Urinary bladder (tissue), 4 donors: ENCODE data around the gene HTR5A. TPM values are rescaled to one million over a fixed set of nuclear protein-coding genes. Genes with fewer than 3 reads are reported as not detected.
"Not testable (repeated sequence)": the region's sequence is repeated elsewhere in the genome, so short reads cannot be mapped to it uniquely, and the experiment has no call there.

Experiments used
- DNase-seq: peaks from one replicate; pipeline ENCODE4 v3.0.0-alpha.2; 2015; ENCODE audit errors: extremely low spot score
- H3K27ac ChIP-seq: one replicate; pipeline ENCODE4 v1.5.1; 2013; ENCODE audit warnings: low read depth, mild to moderate bottlenecking, moderate library complexity
- H3K36me3 ChIP-seq: one replicate; pipeline ENCODE4 v1.6.1; 2013; ENCODE audit warnings: mild to moderate bottlenecking, moderate library complexity; ENCODE audit not compliant: insufficient read depth
- H3K4me1 ChIP-seq: one replicate; pipeline ENCODE4 v1.6.1; 2013; ENCODE audit warnings: mild to moderate bottlenecking, moderate library complexity; ENCODE audit not compliant: insufficient read depth
- H3K4me3 ChIP-seq: one replicate; pipeline ENCODE4 v1.5.1; 2013; ENCODE audit warnings: low read depth, low read length
- WGBS: extraction: QIAGEN DNeasy Blood & Tissue Kit; methylation state at CpG from one replicate; pipeline ENCODE4 v1.1.7; 2013; 5-methylcytosine and 5-hydroxymethylcytosine counted together
- polyA plus RNA-seq: library from polyadenylated mRNA; stranded (reverse); fragments of 200-250 nt; gene quantifications from one replicate; pipeline ENCODE4 v1.2.3, GENCODE V29; 2013
- total RNA-seq: library from RNA; depleted of rRNA; stranded (reverse); fragments of >200 nt; gene quantifications from one replicate; pipeline ENCODE4 v1.2.3, GENCODE V29; 2014
- donor health status: healthy with polysubstance abuse.
- donor health status: healthy.

HTR5A gene
- total RNA-seq = not detected
- not detected for polyA plus RNA-seq

- Histone ChIP-seq H3K36me3 (no peaks in the 10 kb centered on the region), H3K27ac (no peak within 1 kb of the TSS), H3K4me3 (no peak within 1 kb of the TSS), H3K4me1 (no peaks in the 10 kb centered on the region)
- WGBS = 2% methylated on average over 48 of the region's 48 CpGs
- peak; percentile 62 for DNase-seq
These were observed at the start of gene HTR5A for GRCh38 chr7:155069992-155070751. TSS of gene HTR5A (plus strand) at chr7:155070324. CDS start at chr7:155070900, 576 bp downstream.

DNA sequence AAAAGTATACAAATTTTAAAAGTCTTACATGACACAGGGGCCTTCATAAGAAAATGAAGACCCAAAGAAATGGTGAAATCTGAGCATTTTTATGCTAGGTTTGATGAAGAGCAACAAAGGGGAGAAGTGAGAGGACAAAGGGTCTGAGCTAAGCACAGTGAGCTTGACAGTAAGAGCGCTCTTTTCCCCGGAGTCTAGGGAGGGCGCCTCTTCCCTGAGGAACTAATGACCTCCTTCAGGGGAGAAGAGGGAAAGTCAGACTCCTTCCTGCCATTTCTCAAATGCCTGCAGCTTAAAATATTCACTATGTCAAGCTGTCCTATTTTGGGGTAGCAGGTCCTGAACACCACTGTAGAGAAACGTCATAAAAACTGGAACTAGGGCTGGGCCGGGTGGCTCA lies 49.1 kb upstream of the HTR5A start:
- Histone ChIP-seq H3K4me1 (no peaks in the 10 kb centered on the region), H3K27ac (no peak overlapping the region), H3K36me3 (no peaks in the 10 kb centered on the region), H3K4me3 (no peak overlapping the region)
- 66% methylated on average over 5 of the region's 5 CpGs for WGBS
- no peak for DNase-seq

DNA sequence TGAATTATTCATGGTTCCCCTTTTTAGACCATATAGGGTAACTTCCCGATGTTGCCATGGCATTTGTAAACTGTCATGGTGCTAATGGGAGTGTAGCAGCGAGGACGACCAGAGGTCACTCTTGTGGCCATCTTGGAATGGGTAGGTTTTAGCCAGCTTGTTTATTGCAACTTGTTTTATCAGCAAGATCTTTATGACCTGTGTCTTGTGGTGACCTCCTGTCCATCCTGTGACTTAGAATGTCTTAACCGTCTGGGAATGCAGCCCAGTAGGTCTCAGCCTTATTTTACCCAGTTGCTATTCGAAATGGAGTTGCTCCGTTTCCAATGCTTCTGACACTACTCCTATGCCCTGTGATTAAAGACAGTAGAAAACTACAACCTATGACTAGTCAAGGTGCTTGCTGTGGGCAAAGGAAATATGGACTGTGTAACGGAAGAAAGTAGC lies 48.4 kb upstream of the HTR5A start:
- DNase-seq = no peak
- Histone ChIP-seq H3K36me3 (no peaks in the 10 kb centered on the region), H3K27ac (no peak overlapping the region), H3K4me3 (no peak overlapping the region), H3K4me1 (no peaks in the 10 kb centered on the region)
- WGBS = 36% methylated on average over 7 of the region's 7 CpGs

- no peaks in the 10 kb centered on the region for H3K36me3 ChIP-seq
- H3K27ac ChIP-seq = no peak overlapping the region
- no peak for DNase-seq
- 84% methylated on average over 1 of the region's 1 CpG for whole genome bisulfite sequencing
- no peak overlapping the region for H3K4me3 ChIP-seq
- H3K4me1 ChIP-seq = no peaks in the 10 kb centered on the region
These were observed 42.2 kb upstream of the HTR5A start for GRCh38 chr7:155027879-155028278.

- no peaks in the 10 kb centered on the region for H3K4me1 ChIP-seq
- WGBS = 75% methylated on average over 6 of the region's 6 CpGs
- no peaks in the 10 kb centered on the region for H3K36me3 ChIP-seq
- H3K27ac ChIP-seq = no peak overlapping the region
- DNase-seq = no peak
- no peak overlapping the region for H3K4me3 ChIP-seq
These were observed 37.1 kb upstream of the HTR5A start for GRCh38 chr7:155032978-155033377.

GRCh38 chr7:155034495-155034894 lies 35.6 kb upstream of the HTR5A start:
- H3K4me1 ChIP-seq, DNase-seq, H3K36me3 ChIP-seq, H3K4me3 ChIP-seq, H3K27ac ChIP-seq: not testable (repeated sequence)
- 90% methylated on average over 15 of the region's 15 CpGs for WGBS

- no peak overlapping the region for H3K27ac ChIP-seq
These were observed 31.8 kb upstream of the HTR5A start for GRCh38 chr7:155038335-155038734.

GRCh38 chr7:155043756-155044155 lies 26.4 kb upstream of the HTR5A start:
- no peak for DNase-seq
- H3K27ac ChIP-seq = no peak overlapping the region
- no peak overlapping the region for H3K4me3 ChIP-seq
- H3K36me3 ChIP-seq = no peaks in the 10 kb centered on the region
- WGBS = 55% methylated on average over 4 of the region's 4 CpGs
- no peaks in the 10 kb centered on the region for H3K4me1 ChIP-seq

More at GRCh38 chr7:155038335-155038734, 31.8 kb upstream of the HTR5A start:
- Histone ChIP-seq H3K4me1 (no peaks in the 10 kb centered on the region), H3K36me3 (no peaks in the 10 kb centered on the region), H3K4me3 (no peak overlapping the region)
- no peak for DNase-seq
- 81% methylated on average over 4 of the region's 4 CpGs for WGBS

DNA sequence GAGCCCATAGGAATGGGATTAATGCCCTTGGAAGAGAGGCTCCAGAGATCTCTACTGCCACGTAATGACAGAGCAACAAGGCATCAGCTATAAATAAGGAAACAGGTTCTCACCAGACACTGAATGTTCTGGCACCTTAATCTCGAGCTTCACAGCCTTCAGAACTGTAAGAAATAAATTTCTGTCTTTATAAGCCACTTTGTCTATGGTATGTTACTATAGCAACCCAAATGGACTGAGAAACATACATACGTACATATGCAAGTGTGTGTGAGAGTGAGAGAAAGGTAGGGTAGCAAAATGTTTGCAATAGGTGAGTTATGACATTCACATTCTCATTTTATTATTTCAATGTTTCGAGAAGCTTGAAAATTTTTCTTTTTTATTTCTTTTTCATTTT lies 22.1 kb upstream of the HTR5A start:
- Histone ChIP-seq H3K36me3 (no peaks in the 10 kb centered on the region), H3K4me1 (no peaks in the 10 kb centered on the region), H3K4me3 (no peak overlapping the region), H3K27ac (no peak overlapping the region)
- no peak for DNase-seq
- 61% methylated on average over 4 of the region's 4 CpGs for WGBS

GRCh38 chr7:155051355-155051754 lies 18.8 kb upstream of the HTR5A start:
- Histone ChIP-seq H3K4me1 (no peaks in the 10 kb centered on the region), H3K36me3 (no peaks in the 10 kb centered on the region), H3K27ac (no peak overlapping the region), H3K4me3 (no peak overlapping the region)
- no peak for DNase-seq
- 90% methylated on average over 4 of the region's 4 CpGs for WGBS

DNA sequence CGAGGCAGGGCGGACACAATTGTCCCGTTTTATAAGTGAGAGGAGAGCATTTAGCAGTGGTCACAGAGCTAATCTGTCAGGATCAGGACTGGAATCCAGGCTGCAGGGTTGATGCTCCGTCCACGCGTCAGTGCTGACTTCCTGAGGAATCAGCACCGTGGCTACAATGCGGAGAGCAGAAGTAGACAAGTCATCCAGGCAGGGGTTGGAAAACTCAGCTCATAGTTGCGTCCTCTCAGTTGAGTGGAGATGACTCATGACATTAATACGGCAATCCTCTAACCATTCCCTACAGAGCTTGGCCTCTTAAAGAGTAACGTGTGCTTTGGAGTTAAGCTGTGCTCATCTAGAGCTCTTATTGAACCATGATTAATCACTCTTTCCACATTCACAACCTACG lies 17.1 kb upstream of the HTR5A start:
- Histone ChIP-seq H3K36me3 (no peaks in the 10 kb centered on the region), H3K4me1 (no peaks in the 10 kb centered on the region), H3K4me3 (no peak overlapping the region), H3K27ac (no peak overlapping the region)
- 68% methylated on average over 12 of the region's 12 CpGs for WGBS
- no peak for DNase-seq

GRCh38 chr7:155054761-155055160 lies 15.4 kb upstream of the HTR5A start:
- Histone ChIP-seq H3K4me1 (no peaks in the 10 kb centered on the region), H3K36me3 (no peaks in the 10 kb centered on the region), H3K4me3 (no peak overlapping the region), H3K27ac (no peak overlapping the region)
- DNase-seq = no peak
- WGBS = 73% methylated on average over 2 of the region's 2 CpGs

GRCh38 chr7:155057076-155057475 lies 13.0 kb upstream of the HTR5A start:
- no peak for DNase-seq
- Histone ChIP-seq H3K4me1 (no peaks in the 10 kb centered on the region), H3K36me3 (no peaks in the 10 kb centered on the region), H3K27ac (no peak overlapping the region), H3K4me3 (no peak overlapping the region)
- 64% methylated on average over 7 of the region's 7 CpGs for WGBS

GRCh38 chr7:155058896-155059295 lies 11.2 kb upstream of the HTR5A start:
- Histone ChIP-seq H3K4me1 (no peaks in the 10 kb centered on the region), H3K4me3 (no peak overlapping the region), H3K36me3 (no peaks in the 10 kb centered on the region), H3K27ac (no peak overlapping the region)
- no peak for DNase-seq
- WGBS = 82% methylated on average over 4 of the region's 4 CpGs
